Heart left ventricle (tissue), 16 donors: ENCODE results near the gene SOBP. TPM values are rescaled to one million over a fixed set of nuclear protein-coding genes. Genes with fewer than 3 reads are reported as not detected.

Experiments used
- ATAC-seq, 4 donors: fragments of 200-7000 bp; cut with Tn5 transposase; one replicate each; pipeline ENCODE4 v1.9.1; 2020 to 2022; ENCODE audit warnings: moderate library complexity in 4 of 4, mild to moderate bottlenecking in 3 of 4, moderate number of reproducible peaks in 1 of 4
- DNase-seq, 5 donors: peaks; one replicate each; pipeline ENCODE4 v3.0.0-alpha.2; 2020
- H3K27ac ChIP-seq, 12 donors: fragments of 200-600 bp; sonication (generic) in 4 of 12; one replicate each; pipeline versions ENCODE4 v1.5.0 to v1.8.0; 2016 to 2022; ENCODE audit warnings: mild to moderate bottlenecking in 2 of 12
- H3K27me3 ChIP-seq, 9 donors: fragments of 200-600 bp; sonication (generic) in 2 of 9; one replicate each; pipeline versions ENCODE4 v1.5.1 to v1.8.0; 2016 to 2022; ENCODE audit warnings: mild to moderate bottlenecking in 3 of 9
- H3K36me3 ChIP-seq, 9 donors: fragments of 200-600 bp; sonication (generic) in 2 of 9; one replicate each; pipeline versions ENCODE4 v1.5.0 to v1.8.0; 2018 to 2022; ENCODE audit warnings: mild to moderate bottlenecking in 2 of 9
- H3K4me1 ChIP-seq, 12 donors: fragments of 200-600 bp; sonication (generic) in 4 of 12; one replicate each; pipeline versions ENCODE4 v1.5.0 to v1.8.0; 2016 to 2022; ENCODE audit warnings: mild to moderate bottlenecking in 3 of 12
- H3K4me3 ChIP-seq, 12 donors: fragments of 200-600 bp; sonication (generic) in 4 of 12; one replicate each; pipeline versions ENCODE4 v1.5.0 to v1.8.0; 2017 to 2022; ENCODE audit warnings: mild to moderate bottlenecking in 9 of 12, moderate library complexity in 4 of 12
- H3K9me3 ChIP-seq, 12 donors: fragments of 200-600 bp; sonication (generic) in 4 of 12; one replicate each; pipeline versions ENCODE4 v1.5.0 to v1.8.0; 2016 to 2022; ENCODE audit warnings: mild to moderate bottlenecking in 1 of 12
- POLR2A ChIP-seq, 2 donors: fragments of 450-650 bp; IDR thresholded peaks; one replicate each; pipeline ENCODE4 v1.6.1; 2017; ENCODE audit warnings: antibody characterized with exemption in 2 of 2, mild to moderate bottlenecking in 2 of 2, moderate library complexity in 2 of 2
- WGBS, 4 donors: extraction: QIAGEN DNeasy Blood & Tissue Kit in 2 of 4; methylation state at CpG; one replicate each; pipeline versions ENCODE4 v1.1.5 to v1.1.7; 2013 to 2018; 5-methylcytosine and 5-hydroxymethylcytosine counted together
- intact Hi-C, 10 donors: fragments of 100-400 bp; cut with DNase I; formaldehyde crosslinking; loops; one replicate each; pipeline versions ENCODE4 v1.11.1 to v1.14.2; 2022
- polyA plus RNA-seq, 2 donors: library from polyadenylated mRNA; stranded (reverse); fragments of 200-250 nt; gene quantifications; one replicate each; pipeline ENCODE4 v1.2.3, GENCODE V29; 2013
- total RNA-seq, 9 donors: library from RNA; depleted of rRNA in 2 of 9; stranded (reverse); fragments of >200 nt in 2 of 9; fragmentation: NEBNext Ultra II Directional in 3 of 9; extraction: Animal tissue kit (Norgen Biotek cat#: 25700) in 3 of 9; gene quantifications; one replicate each; pipeline versions ENCODE4 v1.1.0 to v1.2.4, GENCODE V29; 2016 to 2023
- TF ChIP-seq, protein P1 (sequence below), 12 donors: fragments of 200-600 bp; sonication (generic) in 4 of 12; IDR thresholded peaks; one replicate each; pipeline versions ENCODE4 v1.5.0 to v1.8.0; 2018 to 2022; ENCODE audit warnings: antibody characterized with exemption in 12 of 12, mild to moderate bottlenecking in 5 of 12
- donor health status: ischemic (EF 13 %, LVEDD 7.1; RV severe dilation, severe dysfunction).
- donor health status: healthy with polysubstance abuse.
- donor health status: DM: no; HTN: yes; CAD: no.
- donor health status: DM: no; HTN: no; CAD: no.
- donor health status: ischemic (EF 25% LVEDD 6.9; RV normal size, moderate dysfunction).
- donor health status: ischemic (EF 25% LVEDD 5.7; RV mildly dilated, moderate dysfunction).
- donor health status: healthy.
- donor health status: DM: yes; HTN: yes; CAD: no.
- donor health status: ischemic (EF 35%, LVEDD 5.7; RV mildly dilated, moderate dysfunction).
- donor health status: nonischemic (EF 11% LVEDD 7.7; RV severe dilation, severe dysfunction).
- donor health status: DM: yes; HTN: yes; CAD: no.
- donor health status: PGD.
- donor health status: ischemic (EF 29% LVEDD 5.4; RV normal size, mild dysfunction).
- donor health status: nonischemic (EF 23%, LVEDD 6.1; RV moderate dilation, normal function).

Gene SOBP
- total and polyA plus RNA-seq, 11 donors = 10.6 to 24.9 (median 16.4) TPM

DNA sequence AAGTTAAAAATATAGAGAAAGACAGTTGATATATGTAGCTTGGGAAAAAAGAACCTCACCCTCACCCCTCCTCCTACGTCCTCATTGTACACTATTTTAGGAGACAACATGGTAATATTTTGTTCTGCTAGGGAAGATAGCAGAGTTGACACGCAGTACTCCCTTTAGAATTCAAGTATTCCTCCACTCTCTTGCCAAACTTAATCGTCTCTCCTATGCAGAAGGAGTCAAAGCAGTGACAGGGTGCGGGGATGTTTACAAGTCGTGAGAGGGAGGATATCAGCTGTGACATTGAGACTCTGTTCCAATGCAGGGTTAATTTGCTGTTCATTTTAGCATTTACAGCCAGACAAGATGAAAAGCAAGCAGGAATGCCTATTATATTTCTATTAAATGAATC, 97.5 kb downstream of the SOBP start:
- Histone ChIP-seq H3K36me3 (no peaks in the 10 kb centered on the region), H3K4me3 (no peak overlapping the region), H3K4me1 (peaks cover 0 to 47% (median 11%) of the 10 kb centered on the region in 12 donors), H3K27me3 (no peaks in the 10 kb centered on the region), H3K9me3 (no peaks in the 10 kb centered on the region), H3K27ac (peak overlapping the region in 7 of 12 donors; percentile 22 to 76 (median 40))
- intact Hi-C loops = loop anchor here in 1 of 10 donors (5.0 kb wide), 1 partner anchor 95 kb away; the partner anchor contains the start of gene SOBP
- 26 to 36% (median 33%) methylated on average over 5 of the region's 5 CpGs for WGBS, 4 donors
- TF ChIP-seq, protein P1, sequence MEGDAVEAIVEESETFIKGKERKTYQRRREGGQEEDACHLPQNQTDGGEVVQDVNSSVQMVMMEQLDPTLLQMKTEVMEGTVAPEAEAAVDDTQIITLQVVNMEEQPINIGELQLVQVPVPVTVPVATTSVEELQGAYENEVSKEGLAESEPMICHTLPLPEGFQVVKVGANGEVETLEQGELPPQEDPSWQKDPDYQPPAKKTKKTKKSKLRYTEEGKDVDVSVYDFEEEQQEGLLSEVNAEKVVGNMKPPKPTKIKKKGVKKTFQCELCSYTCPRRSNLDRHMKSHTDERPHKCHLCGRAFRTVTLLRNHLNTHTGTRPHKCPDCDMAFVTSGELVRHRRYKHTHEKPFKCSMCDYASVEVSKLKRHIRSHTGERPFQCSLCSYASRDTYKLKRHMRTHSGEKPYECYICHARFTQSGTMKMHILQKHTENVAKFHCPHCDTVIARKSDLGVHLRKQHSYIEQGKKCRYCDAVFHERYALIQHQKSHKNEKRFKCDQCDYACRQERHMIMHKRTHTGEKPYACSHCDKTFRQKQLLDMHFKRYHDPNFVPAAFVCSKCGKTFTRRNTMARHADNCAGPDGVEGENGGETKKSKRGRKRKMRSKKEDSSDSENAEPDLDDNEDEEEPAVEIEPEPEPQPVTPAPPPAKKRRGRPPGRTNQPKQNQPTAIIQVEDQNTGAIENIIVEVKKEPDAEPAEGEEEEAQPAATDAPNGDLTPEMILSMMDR (IDR thresholded peaks at IDR 0.05) = no peak
- no peak for TF ChIP-seq POLR2A (IDR thresholded peaks at IDR 0.05)
- DNase-seq (no peak), ATAC-seq (peak; percentile 68 to 86 (median 80))

- DNase-seq (no peak), ATAC-seq (no peak)
- Histone ChIP-seq H3K27ac (no peak overlapping the region), H3K4me1 (peaks cover 0 to 47% (median 11%) of the 10 kb centered on the region in 12 donors), H3K27me3 (no peaks in the 10 kb centered on the region), H3K4me3 (no peak overlapping the region), H3K36me3 (no peaks in the 10 kb centered on the region), H3K9me3 (no peaks in the 10 kb centered on the region)
- WGBS, 4 donors = 88 to 94% (median 91%) methylated on average over 5 of the region's 5 CpGs
- intact Hi-C loops = loop anchor here in 1 of 10 donors (5.0 kb wide), 1 partner anchor 97 kb away; the partner anchor contains the start of gene SOBP
- TF ChIP-seq, protein P1 (IDR thresholded peaks at IDR 0.05) = no peak
- no peak for TF ChIP-seq POLR2A (IDR thresholded peaks at IDR 0.05)
These were observed 99.3 kb downstream of the SOBP start for GRCh38 chr6:107589199-107589598.

GRCh38 chr6:107589934-107590333, 100.0 kb downstream of the SOBP start:
- intact Hi-C loops = loop anchor here in 1 of 10 donors (5.0 kb wide), 1 partner anchor 98 kb away; the partner anchor contains the start of gene SOBP
- ATAC-seq = no peak

DNA sequence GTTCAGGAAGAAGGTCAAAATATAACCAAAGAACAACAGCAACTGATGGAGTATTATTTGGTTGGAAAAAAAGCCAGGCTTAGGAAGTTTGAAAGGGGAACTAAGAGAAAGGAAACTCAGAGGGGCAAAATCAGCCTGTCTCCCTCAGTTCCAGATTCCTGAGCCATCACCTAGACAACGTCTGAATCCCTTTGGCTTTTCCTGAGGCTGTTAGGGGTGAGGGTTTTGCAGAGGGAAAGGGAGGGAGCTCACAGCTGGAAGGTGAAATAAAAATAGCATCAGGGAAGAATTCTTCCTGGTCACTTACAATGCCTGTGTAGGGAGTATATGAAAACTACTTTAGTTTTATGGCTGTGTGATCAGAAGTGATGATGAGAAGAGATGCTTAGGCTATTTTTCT, 100.5 kb downstream of the SOBP start:
- Histone ChIP-seq H3K9me3 (no peaks in the 10 kb centered on the region), H3K36me3 (no peaks in the 10 kb centered on the region), H3K27ac (no peak overlapping the region), H3K4me1 (peaks cover 0 to 47% (median 12%) of the 10 kb centered on the region in 12 donors), H3K4me3 (no peak overlapping the region), H3K27me3 (no peaks in the 10 kb centered on the region)
- TF ChIP-seq, protein P1 (IDR thresholded peaks at IDR 0.05) = no peak
- no peak for TF ChIP-seq POLR2A (IDR thresholded peaks at IDR 0.05)
- intact Hi-C loops = no loop called here
- DNase-seq (no peak), ATAC-seq (no peak)
- WGBS, 4 donors = 13 to 35% (median 17%) methylated on average over 1 of the region's 1 CpG

More at GRCh38 chr6:107589934-107590333, 100.0 kb downstream of the SOBP start:
- H3K9me3 ChIP-seq = no peaks in the 10 kb centered on the region
- no peak overlapping the region for H3K4me3 ChIP-seq
- DNase-seq = no peak
- TF ChIP-seq, protein P1 (IDR thresholded peaks at IDR 0.05) = no peak
- TF ChIP-seq POLR2A (IDR thresholded peaks at IDR 0.05) = no peak
- H3K27ac ChIP-seq = no peak overlapping the region
- WGBS, 4 donors = 79 to 88% (median 84%) methylated on average over 2 of the region's 2 CpGs
- peaks cover 0 to 47% (median 11%) of the 10 kb centered on the region in 12 donors for H3K4me1 ChIP-seq
- no peaks in the 10 kb centered on the region for H3K36me3 ChIP-seq
- H3K27me3 ChIP-seq = no peaks in the 10 kb centered on the region
